Measurements from ENCODE around the gene RABAC1.

Gene RABAC1

DNA sequence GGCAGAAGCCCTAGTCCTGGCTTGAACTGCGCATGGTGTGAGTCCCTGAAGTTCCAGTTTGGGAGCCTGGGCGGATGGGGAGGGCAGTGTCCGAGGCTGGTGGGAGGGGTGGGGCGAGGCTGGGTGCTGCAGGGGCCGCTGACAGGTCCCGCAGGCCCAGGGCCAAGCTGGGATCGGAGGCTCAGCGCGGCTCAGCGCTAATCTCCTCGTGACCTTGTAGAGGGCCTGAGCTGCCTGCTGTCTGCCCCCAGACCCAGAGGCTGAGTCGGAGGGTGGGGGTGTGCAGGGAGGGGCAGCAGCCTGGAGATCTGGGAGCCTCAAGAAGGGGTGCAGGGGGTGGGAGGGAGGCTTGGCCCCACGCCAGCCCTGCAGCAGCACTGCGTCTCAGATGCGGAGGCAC, 31.9 kb upstream of the RABAC1 start:
- DNase-seq = no peak

DNA sequence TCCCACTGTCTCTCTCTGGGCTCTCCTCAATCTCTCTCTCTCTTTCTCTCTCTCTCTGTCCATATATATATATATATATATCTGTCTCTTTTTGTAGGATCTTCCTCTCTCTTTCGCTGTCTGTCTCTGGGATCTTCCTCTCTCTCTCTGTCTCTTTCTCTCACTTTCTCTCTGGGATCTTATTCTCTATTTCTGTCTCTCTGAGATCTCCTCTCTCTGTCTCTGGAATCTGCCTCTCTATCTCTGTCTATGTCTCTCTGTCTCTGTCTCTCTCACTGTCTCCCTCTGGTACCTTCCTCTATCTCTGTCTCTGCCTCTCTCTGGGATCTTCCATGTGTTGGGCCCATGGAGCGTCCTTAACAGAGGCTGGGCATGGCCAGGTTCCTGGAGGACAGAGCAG, 31.5 kb upstream of the RABAC1 start:
- no peak for DNase-seq

DNA sequence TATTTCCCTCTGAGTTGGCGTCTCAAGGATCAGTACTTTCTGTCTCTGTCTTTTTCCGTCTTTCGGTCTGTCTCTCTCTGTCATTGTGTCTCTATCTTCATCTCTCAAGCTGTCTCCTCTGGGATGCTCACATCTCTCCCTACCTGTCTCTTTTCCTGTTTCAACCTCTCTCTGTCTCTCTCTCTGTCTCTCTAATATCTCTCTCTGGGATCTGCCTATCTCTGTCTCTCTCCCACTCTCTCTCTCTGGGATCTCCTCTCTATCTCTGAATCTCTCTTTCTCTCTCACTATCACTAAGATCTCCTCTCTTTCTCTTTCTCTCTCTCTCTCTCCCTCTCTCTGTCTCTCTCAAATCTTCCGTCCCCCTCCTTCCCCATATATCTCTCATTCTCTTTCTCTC, 30.9 kb upstream of the RABAC1 start:
- DNase-seq = no peak

DNA sequence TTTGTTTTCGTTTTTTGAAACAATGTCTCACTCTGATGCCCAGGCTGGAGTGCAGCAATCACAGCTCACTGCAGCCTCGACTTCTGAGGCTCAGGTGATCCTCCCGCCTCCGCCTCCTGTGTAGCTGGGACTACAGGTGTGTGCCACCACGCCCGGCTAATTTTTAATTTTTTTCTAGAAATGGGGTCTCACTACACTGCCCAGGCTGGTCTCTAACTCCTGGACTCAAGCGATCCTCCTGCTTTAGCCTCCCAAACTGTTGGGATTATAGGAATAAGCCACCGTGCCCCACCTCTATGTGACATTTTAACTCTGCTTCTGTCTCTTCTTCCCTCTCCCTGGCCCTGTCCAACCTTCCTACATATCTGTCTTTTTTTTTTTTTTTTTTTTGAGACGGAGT, 29.8 kb upstream of the RABAC1 start:
- DNase-seq = no peak

- DNase-seq = no peak
Observed at GRCh38 chr19:41987141-41987860, 28.2 kb upstream of the RABAC1 start.

- no peak for DNase-seq
Observed at GRCh38 chr19:41984961-41985360, 25.8 kb upstream of the RABAC1 start.

GRCh38 chr19:41981724-41982123, 22.6 kb upstream of the RABAC1 start:
- no peak for DNase-seq

DNA sequence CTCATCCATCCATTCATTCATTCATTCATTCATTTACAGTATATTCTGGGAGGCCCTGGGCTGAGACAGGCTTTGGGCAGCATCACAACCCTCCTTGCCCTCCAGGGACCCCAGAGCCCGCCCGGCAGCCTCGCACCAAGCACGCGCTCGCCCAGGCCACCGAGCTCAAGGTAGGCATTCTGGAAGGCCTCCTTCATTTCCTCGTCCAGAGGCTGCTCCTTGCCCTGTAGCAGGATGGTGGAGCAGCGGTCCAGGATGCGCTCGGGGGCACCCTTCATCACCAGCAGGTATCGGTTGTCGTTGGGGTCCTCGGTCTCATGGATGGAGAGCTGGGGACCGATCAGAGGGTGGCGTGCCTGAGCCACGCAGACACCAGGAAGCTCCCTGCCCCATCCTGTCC, 19.3 kb upstream of the RABAC1 start:
- no peak for DNase-seq

- no peak for DNase-seq
Observed at GRCh38 chr19:41977916-41978315, 18.8 kb upstream of the RABAC1 start.

DNA sequence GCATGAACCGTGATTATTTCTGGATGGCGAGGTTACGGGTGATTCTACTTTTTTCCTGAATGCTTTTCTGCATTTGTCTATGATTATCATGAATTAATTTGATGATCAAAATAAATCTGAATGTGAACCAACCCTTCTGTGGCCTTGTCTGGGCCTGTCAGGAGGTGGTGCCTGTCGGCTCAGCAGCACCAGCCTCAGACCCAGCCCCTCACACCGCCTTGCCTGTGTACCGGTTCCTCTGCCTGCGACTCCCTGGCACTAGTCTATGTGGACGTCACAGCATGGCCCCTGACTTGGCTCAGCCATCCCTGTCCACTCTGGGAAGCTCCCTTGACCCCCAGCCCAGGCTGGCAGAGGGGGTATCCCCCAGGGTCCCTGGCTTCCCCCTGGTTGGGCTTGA, 15.5 kb upstream of the RABAC1 start:
- DNase-seq = no peak

DNA sequence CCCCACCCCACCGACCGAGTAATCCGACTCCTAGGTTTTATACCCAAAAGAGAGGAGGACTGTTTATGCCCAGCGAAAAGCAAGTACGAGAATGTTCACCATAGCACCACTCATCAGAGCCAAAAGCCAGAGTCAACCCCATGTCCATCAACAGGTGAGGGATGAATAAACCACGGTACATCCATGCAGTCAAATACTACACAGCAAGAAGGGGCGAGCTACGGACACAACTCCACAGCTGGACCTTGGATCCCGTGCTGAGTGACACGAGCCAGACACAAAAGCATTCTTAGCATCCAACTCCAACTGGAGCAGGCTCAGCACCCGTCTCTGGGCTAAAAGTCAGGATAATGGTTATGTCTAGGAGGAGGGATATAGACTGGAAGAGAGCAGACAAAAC, 12.2 kb upstream of the RABAC1 start:
- no peak for DNase-seq

GRCh38 chr19:41969772-41970458, 10.8 kb upstream of the RABAC1 start:
- no peak for DNase-seq

DNA sequence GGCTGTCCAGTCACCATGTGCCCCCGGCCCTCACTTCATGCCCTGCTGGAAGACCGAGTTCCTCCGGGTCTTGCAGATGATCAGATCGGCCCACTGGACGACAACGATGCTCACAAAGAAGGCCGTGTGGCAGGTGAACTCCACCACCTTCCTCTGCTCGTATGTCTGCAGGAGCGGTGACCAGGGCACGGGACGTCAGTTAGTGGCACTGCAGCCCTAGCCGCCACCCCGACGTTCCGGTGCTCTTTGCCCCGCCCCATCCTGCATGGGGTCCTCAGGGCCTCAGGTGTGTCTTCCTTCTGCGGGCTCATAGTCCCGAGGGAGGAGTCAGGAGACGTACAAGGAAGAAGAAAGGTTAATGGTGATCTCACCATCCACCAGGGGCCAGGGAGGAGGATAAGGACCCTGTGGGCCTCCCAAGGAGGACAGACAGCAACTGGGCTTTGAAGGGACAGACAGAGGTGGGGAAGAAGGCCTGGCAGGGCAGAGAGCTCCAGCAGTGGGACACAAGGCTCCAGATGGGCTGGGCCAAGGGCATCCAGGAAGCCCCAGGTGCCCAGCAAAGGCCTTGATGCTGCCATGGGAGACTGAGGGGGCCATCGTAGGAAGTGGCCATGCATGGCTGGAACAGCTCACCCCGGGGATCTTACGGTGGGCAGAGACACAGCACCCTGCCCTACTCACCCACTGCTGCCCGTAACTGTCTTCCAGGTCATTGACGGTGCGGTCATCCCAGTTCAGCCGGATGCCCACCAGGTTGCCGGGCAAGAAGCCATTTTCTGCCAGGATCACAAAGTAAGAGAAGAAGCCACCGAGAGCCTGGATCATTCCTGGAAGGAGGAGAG, 9.9 kb upstream of the RABAC1 start:
- no peak for DNase-seq

DNA sequence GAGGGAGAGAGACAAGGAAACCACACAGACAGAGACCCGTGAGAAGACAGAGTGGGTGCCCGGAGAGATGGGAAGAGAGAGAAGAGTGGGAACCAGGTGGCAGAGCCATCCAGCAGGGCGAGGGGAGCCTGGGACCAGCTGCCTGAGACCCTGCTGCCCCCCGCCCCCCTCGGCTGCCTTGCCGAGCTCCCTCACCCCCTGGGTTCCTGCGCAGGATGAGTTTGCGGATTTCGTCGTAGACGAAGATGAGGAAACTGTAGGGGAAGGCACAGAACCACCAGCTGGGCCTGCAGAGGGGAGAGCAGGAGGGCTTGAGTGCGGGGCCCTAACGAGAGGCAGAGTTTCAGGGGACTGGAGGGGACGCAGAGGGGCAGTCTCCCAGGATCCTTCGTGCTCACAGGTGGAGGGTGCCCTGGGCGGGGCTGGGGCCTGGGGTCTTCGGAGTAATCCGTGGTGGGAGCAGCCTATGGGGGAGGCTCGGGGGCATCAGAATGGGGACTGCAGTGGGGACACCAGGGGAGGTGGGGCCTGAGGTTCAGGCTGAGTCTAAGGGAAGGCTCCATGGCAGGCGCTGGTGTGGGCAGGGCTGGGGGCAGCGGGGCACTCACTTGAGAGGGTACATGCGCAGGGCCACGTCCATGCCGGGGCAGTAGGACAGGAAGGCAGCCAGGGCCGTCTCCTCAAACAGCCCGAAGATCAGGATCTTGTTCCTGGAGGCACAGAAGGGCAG, 8.1 kb upstream of the RABAC1 start:
- no peak for DNase-seq

GRCh38 chr19:41965106-41965505, 6.0 kb upstream of the RABAC1 start:
- DNase-seq = no peak

- DNase-seq = no peak
Observed at GRCh38 chr19:41960973-41961372, 1.9 kb upstream of the RABAC1 start.

- peak; percentile 82 for DNase-seq
Observed at GRCh38 chr19:41958367-41959055, 610 bp downstream of the RABAC1 start.

DNA sequence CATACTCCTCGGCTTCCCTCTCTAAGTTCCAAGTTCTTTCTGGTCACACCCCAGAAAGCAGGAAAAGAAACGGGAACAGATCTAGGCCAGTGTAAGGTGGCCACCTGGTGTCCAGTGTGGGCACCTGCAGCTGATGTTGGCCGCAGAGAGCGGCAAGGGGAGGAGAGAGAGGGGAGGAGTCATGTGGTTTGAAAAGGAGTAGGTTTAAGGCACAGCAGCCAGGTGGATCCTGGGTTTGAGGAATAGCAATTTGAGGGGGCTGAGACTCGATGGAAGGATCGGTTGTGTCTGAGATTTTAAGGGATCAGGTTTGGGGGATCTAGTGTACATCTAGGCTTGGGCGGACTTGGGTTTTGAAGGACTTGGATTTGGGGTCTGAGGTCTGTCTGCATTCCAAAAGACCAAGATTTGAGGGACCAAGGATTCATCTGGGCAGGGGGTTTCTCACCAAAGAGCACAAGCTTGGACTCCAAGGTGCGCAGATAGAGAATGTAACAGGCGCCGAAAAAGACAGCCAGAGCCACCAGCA, 1.2 kb downstream of the RABAC1 start:
- peak; percentile 80 for DNase-seq

DNA sequence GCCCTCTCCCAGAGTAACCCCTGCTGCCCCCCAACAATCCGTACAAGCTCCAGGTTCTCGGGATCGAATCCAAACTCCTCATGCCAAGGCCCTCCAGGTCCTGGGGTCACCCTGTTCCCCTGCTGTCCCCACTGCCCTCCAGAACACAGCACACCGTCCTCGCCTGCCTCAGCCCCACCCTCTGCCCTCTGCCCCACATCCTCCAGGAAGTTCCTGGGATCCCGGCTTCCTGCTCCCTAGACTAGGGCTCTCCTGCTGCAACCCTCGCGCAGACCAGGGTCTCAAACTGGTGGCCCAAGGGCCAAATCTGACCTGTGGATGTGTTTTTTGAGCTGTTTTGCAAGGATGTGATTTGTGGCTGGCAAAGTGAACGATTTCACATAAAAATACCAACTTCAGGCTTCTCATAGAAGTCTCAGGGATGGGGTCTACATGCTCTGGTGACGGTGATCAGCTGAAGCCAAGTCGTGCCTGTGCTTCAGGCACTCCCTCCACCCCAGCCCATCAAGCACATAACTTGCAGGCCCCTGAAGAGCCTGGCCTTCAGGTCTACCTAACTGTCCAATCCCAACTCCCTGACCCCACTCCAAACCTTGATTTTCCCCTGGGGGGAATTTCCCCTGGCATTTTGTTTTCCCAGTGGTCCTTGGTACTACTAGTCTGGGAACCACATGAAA, 1.8 kb downstream of the RABAC1 start:
- DNase-seq = no peak

DNA sequence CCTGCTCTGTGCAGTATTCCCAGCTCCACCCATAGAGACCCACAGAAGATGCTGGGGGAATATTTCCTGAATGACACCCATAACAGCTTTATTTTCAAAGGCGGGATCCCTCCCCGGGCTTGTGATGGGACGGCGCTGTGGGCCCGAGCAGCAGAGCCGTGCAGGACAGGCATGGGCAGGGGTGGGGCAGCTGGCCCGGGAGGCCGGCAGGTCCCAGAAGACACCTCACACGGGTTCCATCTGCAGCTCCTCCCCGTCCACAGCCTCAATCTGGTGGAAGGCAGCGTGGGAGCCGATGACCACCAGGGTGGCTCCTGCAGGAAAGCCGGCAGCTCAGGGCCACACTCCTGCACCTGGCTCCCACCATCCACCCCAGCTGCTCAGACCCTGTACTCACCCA, 2.5 kb downstream of the RABAC1 start:
- no peak for DNase-seq

GRCh38 chr19:41955521-41955920, 3.6 kb downstream of the RABAC1 start:
- DNase-seq = no peak
